Stimulated activated CD4-positive, alpha-beta T cell treated with anti-CD3 and anti-CD28 coated beads, Interleukin-1b, Interleukin-23, amount 100 ng/mL, for 1 hour (primary cell): Measurements from ENCODE around the gene CEP250.
"Not testable (repeated sequence)": the region's sequence is repeated elsewhere in the genome, so short reads cannot be mapped to it uniquely, and the experiment has no call there.

ENCODE experiments used
- DNase-seq, 2 donors: peaks; one replicate each; pipeline ENCODE4 v3.0.0-alpha.2; 2020; ENCODE audit warnings: low read depth in 2 of 2

CEP250 gene, protein sequence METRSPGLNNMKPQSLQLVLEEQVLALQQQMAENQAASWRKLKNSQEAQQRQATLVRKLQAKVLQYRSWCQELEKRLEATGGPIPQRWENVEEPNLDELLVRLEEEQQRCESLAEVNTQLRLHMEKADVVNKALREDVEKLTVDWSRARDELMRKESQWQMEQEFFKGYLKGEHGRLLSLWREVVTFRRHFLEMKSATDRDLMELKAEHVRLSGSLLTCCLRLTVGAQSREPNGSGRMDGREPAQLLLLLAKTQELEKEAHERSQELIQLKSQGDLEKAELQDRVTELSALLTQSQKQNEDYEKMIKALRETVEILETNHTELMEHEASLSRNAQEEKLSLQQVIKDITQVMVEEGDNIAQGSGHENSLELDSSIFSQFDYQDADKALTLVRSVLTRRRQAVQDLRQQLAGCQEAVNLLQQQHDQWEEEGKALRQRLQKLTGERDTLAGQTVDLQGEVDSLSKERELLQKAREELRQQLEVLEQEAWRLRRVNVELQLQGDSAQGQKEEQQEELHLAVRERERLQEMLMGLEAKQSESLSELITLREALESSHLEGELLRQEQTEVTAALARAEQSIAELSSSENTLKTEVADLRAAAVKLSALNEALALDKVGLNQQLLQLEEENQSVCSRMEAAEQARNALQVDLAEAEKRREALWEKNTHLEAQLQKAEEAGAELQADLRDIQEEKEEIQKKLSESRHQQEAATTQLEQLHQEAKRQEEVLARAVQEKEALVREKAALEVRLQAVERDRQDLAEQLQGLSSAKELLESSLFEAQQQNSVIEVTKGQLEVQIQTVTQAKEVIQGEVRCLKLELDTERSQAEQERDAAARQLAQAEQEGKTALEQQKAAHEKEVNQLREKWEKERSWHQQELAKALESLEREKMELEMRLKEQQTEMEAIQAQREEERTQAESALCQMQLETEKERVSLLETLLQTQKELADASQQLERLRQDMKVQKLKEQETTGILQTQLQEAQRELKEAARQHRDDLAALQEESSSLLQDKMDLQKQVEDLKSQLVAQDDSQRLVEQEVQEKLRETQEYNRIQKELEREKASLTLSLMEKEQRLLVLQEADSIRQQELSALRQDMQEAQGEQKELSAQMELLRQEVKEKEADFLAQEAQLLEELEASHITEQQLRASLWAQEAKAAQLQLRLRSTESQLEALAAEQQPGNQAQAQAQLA (N-terminal part only)

DNA sequence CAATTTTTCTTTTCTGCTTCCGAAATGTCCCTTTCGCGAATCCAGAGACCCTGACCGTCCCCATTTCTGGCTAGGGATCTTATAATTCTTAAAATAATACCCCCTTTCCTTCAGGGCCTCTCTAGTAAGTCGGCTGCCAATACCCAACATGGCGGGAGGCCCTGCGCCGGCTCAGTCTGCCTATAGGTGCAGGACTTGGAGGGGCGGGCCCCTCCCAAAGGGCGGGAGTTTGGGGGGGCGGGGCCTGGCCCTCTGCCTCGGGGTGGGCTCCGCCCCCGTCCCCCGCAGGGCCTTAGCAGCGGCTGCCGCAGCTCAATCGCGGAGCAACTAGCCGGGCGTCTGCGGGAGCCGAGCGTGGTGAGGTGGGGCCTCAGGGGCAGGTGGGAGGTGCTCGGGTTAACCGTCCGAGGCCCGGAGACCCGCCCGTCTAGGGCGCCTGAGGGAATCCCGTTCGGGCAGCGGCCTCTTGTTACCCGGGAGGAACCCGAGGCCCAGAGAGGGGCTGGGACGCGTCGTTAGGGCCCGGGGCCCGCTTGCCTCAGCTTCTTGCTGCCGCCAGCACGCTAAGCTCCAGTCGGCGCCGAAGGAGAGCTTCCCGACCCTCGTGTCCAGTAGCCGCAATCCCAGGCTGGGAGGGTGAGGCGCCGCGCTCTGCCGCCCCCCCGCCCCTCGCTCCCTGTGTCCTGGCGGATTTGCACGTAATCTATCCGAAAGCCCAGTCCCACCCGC lies at the start of gene CEP250:
Gene CEP250, plus strand, starts transcription at position 718 of the 729 bp plus-strand sequence. CDS start 6,770 bp downstream, outside the sequence.
- peak; percentile 91 to 92 for DNase-seq

DNA sequence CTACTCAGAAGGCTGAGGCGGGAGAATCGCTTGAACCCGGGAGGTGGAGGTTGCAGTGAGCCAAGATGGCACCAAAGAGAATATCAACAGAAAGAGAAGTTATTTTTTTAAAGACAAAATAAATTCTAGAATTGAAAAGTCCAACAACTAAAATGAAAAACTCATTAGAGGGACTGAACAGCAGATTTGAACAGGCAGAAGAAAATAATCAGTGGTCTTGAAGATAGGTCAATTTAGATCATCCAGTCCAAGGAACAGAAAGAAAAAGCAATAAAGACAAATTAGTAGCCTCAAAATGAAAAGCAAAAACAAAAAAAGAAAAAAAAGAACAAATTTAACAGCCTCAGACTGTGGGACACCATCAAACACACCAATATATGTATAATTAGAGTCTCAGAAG lies 49.6 kb upstream of the CEP250 start:
- no peak for DNase-seq

DNA sequence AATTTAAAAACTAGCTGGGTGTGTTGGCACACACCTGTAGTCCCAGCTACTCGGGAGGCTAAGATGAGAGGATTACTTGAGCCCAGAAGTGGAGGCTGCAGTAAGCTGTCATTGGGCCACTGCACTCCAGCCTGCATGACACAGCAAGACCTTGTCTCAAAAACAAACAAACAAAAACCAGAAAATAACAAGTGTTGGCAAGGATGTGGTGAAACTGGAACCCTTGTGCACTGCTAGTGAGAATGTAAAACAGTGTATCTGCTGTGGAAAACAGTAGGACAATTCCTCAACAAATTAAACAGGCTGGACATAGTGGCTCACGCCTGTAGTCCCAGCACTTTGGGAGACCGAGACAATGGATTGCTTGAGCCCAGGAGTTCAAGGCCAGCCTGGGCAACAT lies 47.1 kb upstream of the CEP250 start:
- DNase-seq, result no peak

DNA sequence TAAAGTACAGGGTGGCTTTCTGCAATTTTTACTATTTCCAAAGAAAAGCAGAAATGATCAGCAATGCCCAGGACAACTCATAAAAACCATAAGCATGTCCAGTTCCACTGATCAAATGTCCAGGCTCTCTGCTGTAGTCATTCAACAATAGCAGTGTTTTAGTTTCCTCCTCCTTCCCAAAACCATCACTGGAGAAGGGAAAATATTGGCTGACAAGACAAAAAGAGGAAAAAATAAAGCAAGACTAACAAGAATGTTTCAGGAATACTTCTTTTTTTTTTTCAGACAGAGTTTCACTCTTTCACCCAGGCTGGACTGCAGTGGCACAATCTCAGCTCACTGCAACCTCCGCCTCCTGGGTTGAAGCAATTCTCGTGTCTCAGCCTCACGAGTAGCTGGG lies 45.9 kb upstream of the CEP250 start:
- DNase-seq, result no peak

DNA sequence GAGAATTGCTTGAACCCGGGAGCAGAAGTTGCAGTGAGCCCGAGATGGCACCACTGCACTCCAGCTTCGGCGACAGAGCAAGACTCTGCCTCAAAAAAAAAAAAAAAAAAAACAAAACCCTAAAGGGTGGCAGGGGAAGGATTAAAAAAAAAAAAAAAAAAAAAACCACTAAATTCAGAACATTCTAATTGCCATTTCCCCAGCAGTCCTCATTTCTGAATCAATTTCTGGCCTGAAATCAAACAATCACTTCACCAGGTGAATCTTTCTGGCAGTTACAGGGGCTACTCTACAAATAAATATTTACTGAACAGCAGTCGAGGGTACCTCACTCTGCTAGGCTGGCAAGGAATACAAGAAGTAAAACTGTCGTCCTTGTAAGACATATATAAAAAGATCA lies 44.8 kb upstream of the CEP250 start:
- DNase-seq, result no peak

DNA sequence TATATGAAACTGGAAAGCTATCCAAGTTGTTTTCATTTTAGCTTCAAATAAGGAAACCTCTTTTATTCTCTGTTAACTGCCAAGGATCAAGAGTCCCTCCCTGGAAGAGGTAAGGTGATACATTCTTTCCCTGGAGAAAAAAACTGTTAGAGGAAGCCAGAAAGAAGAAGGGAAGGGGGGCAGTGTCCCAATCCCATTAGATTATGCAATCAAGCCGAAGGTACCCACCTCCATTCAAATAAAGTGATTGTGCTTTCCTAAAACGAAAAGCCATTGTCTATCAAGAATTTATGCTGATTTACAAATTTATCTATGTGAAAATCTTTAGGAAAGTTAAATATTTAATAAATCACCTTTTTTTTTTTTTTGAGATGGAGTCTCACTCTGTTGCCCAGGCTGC lies 34.1 kb upstream of the CEP250 start:
- no peak for DNase-seq

DNA sequence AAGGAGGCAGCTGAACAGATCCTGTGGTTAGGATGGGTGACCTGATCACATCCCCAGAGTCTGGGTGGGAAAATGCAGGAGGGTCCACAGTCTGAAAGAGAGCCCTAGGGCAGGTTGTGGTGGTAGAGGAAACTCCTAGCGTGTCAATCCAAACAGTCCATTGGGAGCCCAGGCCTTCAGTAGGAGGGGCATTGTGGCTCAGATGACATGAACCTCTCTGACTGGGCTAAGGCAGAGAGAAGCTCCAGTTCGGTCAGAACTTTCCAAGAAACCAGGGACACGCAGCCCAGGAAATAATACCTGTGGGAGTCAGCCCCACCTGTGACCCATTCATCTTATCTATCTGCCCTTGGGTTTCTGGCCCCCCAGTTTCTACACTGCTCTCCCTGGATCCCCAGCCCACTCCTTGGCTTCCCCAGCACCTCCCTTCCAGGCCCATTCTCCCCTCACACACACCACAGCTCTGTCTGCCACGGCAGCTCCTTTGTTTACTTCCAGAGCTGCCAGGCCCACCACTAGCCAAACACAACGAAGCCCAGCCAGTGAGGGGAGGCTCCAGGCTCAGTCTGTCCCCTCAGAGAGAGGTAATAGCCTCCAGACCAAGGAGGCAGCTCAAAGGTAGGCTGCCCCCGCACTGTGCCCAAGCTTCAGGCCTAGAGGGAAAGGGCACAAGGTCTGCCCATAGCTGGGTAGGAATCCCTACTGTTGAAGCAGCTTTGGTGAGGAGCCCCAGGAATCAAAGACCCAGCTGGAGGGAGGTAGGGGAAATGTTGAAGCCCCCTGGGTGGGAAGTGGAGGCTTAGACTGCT lies 23.6 kb upstream of the CEP250 start:
- DNase-seq, result no peak

DNA sequence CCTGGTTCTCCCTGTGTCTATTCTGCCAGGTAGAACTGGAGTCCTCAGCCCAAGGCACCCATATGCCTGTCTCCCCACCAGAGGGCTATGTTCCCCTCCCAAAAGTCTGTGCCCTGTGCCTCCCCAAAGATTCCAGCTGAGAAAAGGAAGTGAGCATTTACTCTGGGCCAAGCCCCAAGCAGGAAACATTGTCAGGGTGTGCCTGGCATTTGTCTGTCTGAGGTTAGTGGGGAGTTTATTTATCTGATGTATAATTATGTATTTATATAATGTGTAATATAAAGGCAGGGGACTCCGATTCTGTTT lies 23.0 kb upstream of the CEP250 start:
- no peak for DNase-seq

DNA sequence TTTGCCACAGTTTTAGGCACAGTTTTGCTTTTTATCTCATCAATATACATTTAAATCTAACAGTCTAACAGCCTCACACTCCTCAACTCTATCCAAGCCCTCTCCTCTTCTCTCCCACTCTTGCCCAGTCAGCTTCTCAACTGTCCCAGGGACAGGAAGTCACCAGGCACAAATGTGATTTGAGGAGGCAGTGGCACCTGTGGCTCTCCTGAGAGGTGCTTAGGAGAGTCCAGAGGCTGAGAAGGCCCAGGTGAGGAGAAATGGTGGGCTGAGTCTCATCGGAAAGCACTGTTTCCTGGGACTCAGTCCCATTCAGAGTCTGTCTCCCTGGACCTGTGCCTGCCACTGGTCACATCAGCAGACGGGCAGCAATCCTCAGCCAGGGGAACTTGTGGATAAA lies 22.1 kb upstream of the CEP250 start:
- no peak for DNase-seq

DNA sequence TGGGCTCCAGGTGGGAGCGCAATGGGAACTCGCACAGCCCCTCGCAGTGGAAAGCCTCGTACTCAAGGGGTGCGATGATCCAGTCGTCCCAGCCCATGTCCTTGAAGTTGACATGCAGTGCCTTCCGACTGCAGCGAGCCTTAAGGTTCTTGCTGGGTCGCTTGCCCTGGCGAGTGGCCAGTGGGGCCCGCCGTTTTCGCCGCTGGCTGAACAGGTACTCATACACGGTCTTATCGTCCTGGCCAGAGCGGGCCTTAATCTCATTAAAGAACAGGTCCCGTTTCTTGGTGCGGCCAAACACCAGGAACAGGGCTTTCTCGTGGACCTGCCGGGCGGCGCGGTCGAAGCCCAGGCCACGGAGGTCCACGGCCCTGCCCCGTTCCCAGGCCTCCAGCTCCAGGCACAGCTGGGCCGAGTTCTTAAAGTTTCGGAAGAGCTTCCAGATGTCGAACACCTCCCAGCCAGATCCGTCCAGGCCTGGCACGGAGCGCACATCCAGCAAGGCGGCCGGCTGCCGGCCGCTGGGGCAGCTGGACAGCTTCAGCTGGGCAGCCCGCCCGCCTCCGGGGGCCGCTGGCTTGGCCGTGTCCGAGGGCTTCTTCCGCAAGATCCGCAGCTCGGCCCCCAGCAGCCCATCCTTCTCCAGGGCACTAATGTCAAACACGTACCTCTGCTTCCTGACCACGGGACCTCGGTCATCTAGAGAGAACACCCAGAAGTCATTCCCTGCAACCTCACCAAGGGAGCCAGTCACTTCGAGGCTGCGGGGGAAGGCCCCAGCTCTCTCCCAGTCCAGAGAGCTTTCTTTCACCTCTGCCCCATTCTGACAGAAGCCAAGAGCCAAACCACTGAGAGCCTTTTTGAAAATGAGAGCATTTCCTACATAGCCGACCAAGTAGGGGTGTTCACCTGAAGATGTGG lies 21.1 kb upstream of the CEP250 start:
- no peak for DNase-seq

DNA sequence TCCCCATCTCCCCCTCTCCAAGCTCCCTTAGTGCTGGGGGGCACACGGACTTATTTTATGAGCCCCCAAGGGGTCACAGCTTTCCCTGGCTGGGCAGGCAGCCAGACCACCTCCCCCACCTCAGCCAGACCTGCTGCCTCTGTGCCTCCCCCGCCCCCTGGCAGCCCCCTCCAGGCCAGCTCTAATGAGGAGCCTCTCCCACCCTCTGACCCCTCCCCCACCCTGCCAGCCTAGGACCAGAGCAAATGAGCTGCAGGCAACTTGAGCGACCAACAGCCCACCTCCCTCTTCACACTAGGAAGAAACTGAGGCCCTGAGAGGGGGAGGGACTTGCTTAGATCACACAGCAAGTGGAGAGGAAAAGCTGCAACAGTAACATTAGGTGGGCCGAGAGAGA lies 19.2 kb upstream of the CEP250 start:
- DNase-seq, result no peak

DNA sequence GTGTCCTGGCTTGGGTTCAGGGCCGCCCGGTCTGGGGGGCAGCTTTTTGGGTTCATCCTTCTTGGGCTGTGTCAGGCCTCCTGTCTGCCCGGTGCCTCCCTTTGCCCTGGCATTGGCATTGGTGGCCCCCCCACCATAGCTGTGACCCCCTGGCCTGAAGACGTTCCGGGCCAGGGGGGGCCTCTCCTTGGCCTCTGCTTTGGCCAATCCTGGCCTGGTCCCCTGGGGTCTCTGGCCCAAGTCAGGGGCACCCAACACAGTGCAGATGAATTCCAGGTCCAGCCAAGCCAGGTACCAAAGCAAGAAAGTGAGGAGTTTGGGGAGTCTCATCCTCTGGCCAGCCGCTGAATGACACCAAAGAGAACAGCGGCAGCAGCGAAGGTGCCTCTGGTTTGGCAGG lies 17.8 kb upstream of the CEP250 start:
- no peak for DNase-seq

DNA sequence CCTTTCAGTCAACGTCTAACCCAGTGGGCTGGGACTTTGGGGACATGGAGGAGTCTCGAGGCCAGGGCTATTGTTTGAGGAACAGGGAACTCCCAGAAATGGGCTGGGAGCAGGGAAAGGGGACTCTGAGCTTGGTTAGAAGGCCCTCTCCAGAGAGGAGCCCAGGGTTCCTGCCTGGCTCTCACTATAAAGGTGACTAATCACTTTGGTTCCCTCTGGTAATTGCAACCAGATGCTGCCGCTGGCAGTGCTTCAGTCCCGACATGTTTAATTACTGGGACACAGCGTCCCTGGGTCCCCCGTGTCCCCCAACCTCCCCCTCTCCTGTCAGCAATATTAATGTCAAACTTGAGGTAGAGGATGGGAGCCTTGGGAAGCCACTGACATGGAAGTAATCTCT lies 12.4 kb upstream of the CEP250 start:
- DNase-seq, result no peak

DNA sequence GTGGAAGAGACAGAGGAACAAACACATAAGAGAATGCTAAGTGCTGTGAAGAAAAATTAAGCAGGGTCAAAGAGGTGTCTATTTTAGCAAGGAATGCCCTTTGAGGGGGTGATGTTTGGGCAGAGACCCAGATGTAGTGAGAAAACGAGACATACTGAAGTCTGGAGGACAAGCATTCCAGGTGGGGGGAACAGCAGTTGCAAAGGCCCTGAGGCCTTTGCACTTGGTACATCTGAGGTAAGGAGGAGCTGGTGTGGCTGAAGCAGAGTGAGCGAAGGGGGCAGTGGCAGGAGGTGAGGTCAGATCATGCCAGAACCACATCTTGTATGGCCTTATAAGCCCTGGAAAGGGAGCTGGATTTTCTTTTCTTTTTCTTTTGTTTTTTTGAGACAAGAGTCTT lies 11.2 kb upstream of the CEP250 start:
- no peak for DNase-seq

DNA sequence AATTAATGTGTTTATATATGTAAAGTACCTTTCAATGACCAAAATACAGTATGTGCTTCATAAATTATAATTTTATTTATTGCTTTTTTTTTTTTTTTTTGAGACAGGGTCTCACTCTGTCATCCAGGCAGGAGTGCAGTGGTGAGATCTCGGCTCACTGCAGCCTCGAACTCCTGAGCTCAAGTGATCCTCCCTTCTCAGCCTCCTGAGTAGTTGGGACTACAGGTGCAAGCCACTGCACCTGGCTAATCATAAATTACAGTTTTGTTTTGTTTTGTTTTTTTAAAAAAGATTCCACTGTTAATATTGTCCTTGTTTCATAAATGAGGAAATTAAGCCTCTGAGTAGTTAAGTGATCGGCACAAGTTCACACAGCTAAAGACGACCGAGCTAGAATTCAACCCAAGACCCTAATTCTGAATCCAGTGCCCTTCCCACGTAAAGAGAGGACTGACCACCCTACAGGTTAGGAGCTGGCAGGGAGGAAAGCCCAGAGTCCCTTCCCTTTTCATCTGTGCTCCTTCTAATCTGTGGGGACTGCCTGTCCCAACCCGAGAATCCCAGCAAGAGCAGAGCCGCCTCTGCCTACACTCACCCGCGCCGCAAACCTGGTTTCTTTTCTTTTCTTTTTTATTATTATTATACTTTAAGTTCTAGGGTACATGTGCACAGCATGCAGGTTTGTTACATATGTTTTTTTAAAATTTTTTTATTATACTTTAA lies 8.9 kb upstream of the CEP250 start:
- no peak for DNase-seq

DNA sequence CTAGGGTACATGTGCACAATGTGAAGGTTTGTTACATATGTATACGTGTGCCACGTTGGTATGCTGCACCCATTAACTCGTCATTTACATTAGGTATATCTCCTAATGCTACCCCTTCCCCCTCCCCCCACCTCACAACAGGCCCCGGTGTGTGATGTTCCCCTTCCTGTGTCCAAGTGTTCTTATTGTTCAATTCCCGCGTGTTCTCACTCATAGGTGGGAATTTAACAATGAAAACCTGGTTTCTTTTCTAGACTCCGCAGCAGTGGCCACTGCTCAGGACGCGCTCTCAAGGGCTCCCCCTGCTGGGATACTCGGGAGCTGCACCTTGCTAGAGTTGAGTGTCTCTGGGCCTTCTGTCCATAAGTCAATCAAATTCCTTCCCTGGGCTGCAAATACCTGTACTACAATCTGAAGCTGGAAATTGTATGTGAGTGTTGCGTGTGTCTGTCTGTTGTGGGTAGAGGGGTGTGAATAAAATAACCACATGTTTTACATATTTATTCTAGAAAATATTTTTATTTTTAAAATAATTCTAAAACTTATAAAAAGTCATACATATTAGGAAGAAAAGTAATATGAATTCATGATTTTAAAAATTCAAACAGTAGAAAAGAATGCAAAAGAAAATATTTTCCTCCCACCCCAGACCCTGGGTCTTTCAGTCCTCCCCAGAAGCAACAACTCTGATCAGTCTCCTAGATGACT lies 8.2 kb upstream of the CEP250 start:
- peak; percentile 74 to 94 for DNase-seq

DNA sequence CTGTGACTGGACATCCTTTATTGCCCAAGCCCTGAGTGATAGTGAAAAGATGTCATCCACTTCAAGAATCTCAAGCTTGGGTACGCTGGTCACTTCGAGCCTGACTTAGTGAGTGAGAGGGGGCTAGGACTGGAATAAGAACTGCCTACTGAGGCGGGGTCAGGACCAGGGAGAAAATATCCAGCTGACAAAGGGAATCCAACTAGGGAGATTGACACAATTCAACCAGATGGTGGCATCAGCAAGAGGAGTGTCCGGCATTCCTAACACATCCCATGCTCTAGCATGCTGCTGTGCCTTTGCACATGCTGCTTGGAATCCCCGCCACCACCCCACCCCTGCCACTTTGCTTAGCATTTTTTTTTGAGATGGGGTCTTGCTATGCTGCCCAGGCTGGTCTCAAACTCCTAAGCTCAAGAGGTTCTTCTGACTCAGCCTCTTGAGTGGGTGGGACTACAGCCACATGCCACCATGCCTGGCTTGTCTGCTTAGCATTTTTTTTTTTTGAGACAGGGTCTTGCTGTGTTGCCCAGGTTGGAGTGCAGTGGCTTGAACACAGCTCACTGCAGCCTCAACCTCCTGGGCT lies 6.5 kb upstream of the CEP250 start:
- no peak for DNase-seq

DNA sequence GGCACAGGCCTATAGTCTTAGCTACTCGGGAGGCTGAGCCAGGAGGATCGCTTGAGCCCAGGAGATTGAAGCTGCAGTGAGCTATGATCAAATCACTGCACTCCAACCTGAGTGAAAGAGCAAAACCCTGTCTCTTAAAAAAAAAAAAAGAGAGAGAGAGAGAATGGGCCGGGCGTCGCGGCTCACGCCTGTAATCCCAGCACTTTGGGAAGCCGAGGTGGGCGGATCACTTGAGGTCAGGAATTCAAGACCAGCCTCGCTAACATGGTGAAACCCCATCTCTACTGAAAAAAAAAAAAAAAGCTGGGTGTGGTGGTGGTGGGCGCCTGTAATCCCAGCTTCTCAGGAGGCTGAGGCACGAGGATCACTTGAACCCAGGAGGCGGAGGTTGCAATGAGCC lies 5.5 kb upstream of the CEP250 start:
- not testable (repeated sequence) for DNase-seq
